GM12801 (cell line): Measurements from ENCODE around the gene HAGHL.

Source experiments
- TF ChIP-seq, protein P1 (sequence below): IDR thresholded peaks from one replicate; pipeline ENCODE4 v1.5.1; 2011; ENCODE audit warnings: control low read depth; ENCODE audit not compliant: insufficient read length; ENCODE audit errors: extremely low read depth

Gene HAGHL

DNA sequence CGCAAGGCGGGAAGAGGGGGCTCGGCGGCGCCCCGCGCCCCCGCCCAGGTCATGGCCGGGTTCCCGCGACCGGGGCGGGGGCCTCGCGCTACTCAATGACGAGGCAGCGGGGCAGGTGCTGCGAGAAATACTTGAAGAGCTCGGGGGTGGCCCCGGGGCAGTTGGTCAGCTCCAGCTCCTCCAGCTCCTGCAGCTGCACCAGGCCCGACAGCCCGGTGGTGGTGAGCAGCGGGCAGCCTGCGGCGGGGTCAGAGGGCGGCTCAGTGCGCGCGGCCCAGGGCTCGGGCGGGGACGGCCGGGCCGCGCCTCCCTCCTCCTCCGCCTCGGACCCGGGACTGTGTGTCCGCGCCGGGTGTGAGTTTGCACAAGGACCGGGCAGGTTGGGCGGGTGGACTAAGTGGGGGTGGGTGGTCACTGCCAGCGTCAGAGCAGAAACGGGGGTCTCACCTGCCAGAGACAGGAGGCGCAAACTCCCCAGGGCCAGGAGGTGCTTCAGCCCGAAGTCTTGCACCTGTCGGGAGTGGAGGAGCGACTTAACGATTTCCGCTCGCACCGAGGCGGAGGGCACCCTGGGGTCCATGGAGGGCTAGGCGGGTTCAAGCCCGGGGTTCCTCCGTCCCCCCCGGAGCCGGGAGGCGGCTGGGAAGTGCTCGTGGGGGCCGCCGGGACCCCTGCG lies 32.6 kb upstream of the HAGHL start:
- TF ChIP-seq, protein P1, sequence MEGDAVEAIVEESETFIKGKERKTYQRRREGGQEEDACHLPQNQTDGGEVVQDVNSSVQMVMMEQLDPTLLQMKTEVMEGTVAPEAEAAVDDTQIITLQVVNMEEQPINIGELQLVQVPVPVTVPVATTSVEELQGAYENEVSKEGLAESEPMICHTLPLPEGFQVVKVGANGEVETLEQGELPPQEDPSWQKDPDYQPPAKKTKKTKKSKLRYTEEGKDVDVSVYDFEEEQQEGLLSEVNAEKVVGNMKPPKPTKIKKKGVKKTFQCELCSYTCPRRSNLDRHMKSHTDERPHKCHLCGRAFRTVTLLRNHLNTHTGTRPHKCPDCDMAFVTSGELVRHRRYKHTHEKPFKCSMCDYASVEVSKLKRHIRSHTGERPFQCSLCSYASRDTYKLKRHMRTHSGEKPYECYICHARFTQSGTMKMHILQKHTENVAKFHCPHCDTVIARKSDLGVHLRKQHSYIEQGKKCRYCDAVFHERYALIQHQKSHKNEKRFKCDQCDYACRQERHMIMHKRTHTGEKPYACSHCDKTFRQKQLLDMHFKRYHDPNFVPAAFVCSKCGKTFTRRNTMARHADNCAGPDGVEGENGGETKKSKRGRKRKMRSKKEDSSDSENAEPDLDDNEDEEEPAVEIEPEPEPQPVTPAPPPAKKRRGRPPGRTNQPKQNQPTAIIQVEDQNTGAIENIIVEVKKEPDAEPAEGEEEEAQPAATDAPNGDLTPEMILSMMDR, result no peak

- TF ChIP-seq, protein P1, result no peak
These were observed 32.0 kb upstream of the HAGHL start for GRCh38 chr16:694863-695354.

- TF ChIP-seq, protein P1, result no peak
These were observed 31.4 kb upstream of the HAGHL start for GRCh38 chr16:695355-696089.

DNA sequence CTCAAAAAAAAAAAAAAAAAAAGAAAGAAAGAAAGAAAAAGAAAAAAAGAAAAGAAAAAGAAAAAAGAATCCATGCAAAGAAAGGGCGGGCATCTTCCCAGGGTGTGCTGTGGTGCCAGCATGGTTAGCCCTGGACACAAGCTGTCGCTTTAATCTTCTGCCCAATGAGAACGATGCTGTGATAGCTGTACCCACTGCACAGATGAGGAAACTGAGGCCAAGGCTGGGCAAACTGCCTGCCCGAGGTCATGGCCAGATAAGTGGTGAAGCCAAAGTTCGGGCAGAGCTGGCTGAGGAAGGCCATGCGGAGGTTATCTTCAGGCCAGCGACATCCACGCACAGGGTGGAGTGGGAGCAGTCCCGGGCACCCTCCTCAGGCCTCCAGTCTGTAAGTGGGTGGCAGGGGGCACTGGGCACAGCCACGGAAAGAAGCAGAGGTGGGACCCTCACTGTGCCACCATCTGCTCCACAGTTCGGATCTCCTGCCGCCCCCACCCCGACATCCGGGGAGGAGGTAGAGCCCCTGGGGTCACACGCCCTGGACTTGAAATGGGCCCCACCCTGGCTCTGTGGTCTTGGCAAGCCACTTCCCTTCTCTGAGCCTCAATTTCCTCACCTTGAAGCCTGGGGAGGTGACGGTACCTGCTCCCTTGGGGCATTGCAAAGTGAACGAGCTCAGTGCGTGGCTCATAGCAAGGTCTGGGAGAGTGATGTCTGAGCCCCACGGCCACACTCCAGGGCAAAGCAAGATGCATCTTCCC lies 27.8 kb upstream of the HAGHL start:
- TF ChIP-seq, protein P1, result no peak

DNA sequence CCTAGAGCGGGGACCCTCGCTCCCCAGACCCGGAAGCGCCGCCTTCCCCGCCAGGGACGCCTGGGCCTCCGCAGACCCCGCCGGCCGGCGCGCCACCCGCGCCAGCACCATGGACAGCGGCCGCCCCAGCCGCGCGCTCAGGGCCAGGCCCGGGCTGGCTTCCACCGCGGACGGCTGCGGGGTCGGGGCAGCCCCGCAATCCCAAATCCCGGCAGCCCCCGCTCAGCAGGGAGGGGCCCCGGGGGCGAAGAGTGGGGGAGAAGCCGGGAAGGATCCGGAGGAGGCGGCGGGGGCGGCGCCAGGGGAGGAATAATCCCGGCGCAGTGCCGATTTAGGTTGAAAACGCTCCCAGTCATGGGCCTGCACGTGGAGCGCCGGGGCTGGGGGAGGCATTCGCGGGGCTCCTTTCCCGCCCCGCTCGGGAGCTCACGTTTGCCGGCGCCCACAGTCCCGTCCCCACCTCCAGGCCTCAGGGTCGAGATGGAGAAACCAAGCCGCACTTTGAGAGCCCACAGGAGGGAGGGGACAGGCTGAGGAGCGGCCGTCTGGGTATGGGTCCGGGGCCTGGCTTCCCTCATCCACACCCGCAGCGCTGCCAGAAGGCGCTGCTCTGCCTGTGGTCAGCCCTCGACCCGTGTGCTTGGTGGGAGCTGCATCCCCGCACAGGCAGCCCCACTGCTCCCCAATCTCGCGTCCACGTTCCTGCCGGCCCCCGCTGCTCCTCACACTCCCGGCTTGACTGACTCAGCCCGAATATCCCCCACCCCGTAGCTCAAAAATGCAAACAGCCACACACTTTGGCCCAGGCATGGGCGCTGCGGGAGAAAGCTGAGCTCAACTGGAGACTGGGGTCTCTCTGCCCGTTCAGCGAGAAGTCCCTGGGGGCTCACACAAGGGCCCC lies 26.0 kb upstream of the HAGHL start:
- TF ChIP-seq, protein P1, result no peak

DNA sequence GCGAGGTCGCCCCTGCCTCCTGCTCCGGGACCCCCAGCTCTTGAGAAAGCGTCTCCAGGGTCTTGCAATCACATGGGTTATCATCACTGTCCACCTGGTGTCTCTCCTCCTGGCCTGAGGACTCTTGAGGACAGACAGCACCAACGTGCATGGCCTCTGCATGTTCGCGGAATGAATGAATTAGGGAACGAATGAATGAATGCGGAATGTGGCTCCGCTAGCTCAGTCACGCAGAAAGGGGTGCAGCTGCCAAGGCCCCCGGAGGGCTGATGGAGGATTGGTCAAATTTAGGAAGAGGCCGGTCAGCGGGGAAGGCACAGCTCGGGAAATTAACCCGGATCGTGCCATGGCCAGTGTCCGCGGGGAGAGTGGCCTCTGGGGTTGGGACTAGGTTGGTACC lies 24.6 kb upstream of the HAGHL start:
- TF ChIP-seq, protein P1, result no peak
